ENCODE results near the gene SMYD2.

SMYD2 gene

GRCh38 chr1:214370615-214371014 is 89.7 kb downstream of the SMYD2 start:
- DNase-seq (ENCODE audit: low spot score) = no peak

GRCh38 chr1:214372092-214372491 is 91.1 kb downstream of the SMYD2 start:
- no peak for DNase-seq (ENCODE audit: low spot score)
- ChIA-PET POLR2A (ENCODE audit: low non-redundant PET) (interaction anchor here (0.6 kb wide), 1 partner anchor 96 kb away, joined by 3 read pairs; no protein-coding TSS in a partner anchor), CTCF (no interaction called here)
- H3K27ac ChIP-seq = no peak overlapping the region
- TF ChIP-seq CTCF (conservative IDR thresholded peaks at IDR 0.05; ENCODE audit: low read depth) = no peak

More at GRCh38 chr1:214370615-214371014, 89.7 kb downstream of the SMYD2 start:
- POLR2A ChIA-PET (ENCODE audit: low non-redundant PET) = no interaction called here
- H3K27ac ChIP-seq = no peak overlapping the region
- TF ChIP-seq CTCF (conservative IDR thresholded peaks at IDR 0.05; ENCODE audit: low read depth) = no peak
- CTCF ChIA-PET = interaction anchor here (0.7 to 1.0 kb wide), 2 partner anchors 10 to 38 kb away, joined by 4 to 6 read pairs; no protein-coding TSS in a partner anchor

- no peak for DNase-seq (ENCODE audit: low spot score)
- POLR2A ChIA-PET (ENCODE audit: low non-redundant PET) = no interaction called here
- CTCF ChIA-PET = interaction anchor here (0.6 to 0.8 kb wide), 4 partner anchors 21 to 284 kb away, joined by 3 to 6 read pairs (median 4); no protein-coding TSS in a partner anchor
- no peak for TF ChIP-seq CTCF (conservative IDR thresholded peaks at IDR 0.05; ENCODE audit: low read depth)
- no peak overlapping the region for H3K27ac ChIP-seq
These were observed 96.5 kb downstream of the SMYD2 start for GRCh38 chr1:214377485-214377884.

GRCh38 chr1:214377886-214378285 is 96.9 kb downstream of the SMYD2 start:
- ChIA-PET POLR2A (ENCODE audit: low non-redundant PET) (no interaction called here), CTCF (interaction anchor here (0.7 kb wide), 1 partner anchor 21 kb away, joined by 3 read pairs; no protein-coding TSS in a partner anchor)
- no peak for TF ChIP-seq CTCF (conservative IDR thresholded peaks at IDR 0.05; ENCODE audit: low read depth)
- no peak for DNase-seq (ENCODE audit: low spot score)
- no peak overlapping the region for H3K27ac ChIP-seq

- H3K27ac ChIP-seq = no peak overlapping the region
- POLR2A ChIA-PET (ENCODE audit: low non-redundant PET) = no interaction called here
- CTCF ChIA-PET = interaction anchor here (0.6 kb wide), 1 partner anchor 45 kb away, joined by 3 read pairs; no protein-coding TSS in a partner anchor
These were observed 97.5 kb downstream of the SMYD2 start for GRCh38 chr1:214378492-214378891.

GRCh38 chr1:214379236-214379970 is 98.4 kb downstream of the SMYD2 start:
- no peak for TF ChIP-seq CTCF (conservative IDR thresholded peaks at IDR 0.05; ENCODE audit: low read depth)
- ChIA-PET POLR2A (ENCODE audit: low non-redundant PET) (no interaction called here), CTCF (interaction anchor here (0.6 kb wide), 1 partner anchor 46 kb away, joined by 3 read pairs; no protein-coding TSS in a partner anchor)
- no peak for DNase-seq (ENCODE audit: low spot score)
- no peak overlapping the region for H3K27ac ChIP-seq

More at GRCh38 chr1:214378492-214378891, 97.5 kb downstream of the SMYD2 start:
- no peak for TF ChIP-seq CTCF (conservative IDR thresholded peaks at IDR 0.05; ENCODE audit: low read depth)
- DNase-seq (ENCODE audit: low spot score) = no peak

Data from RWPE1 (cell line).